Endodermal cell (in vitro differentiated cells): ENCODE measurements around the gene PDZD7. TPM values are rescaled to one million over a fixed set of nuclear protein-coding genes. Genes with fewer than 3 reads are reported as not detected.
A peak's percentile ranks its signal among the peaks of the same experiment; 100 is the strongest.
"Not testable (repeated sequence)": the region's sequence is repeated elsewhere in the genome, so short reads cannot be mapped to it uniquely, and the experiment has no call there.

ENCODE experiments used
- DNase-seq: peaks from one replicate; pipeline ENCODE4 v3.0.0-alpha.2; 2017
- H3K27ac ChIP-seq: 2 replicates; pipeline ENCODE4 v1.5.1; 2013; ENCODE audit warnings: mild to moderate bottlenecking, low read depth, low read length, moderate library complexity
- H3K27me3 ChIP-seq: 2 replicates; pipeline ENCODE4 v1.6.1; 2013; ENCODE audit warnings: mild to moderate bottlenecking, low read length, moderate library complexity; ENCODE audit not compliant: insufficient read depth, control insufficient read depth, poor library complexity, severe bottlenecking
- H3K36me3 ChIP-seq: 2 replicates; pipeline ENCODE4 v1.7.0; 2013; ENCODE audit warnings: mild to moderate bottlenecking, low read length, moderate library complexity; ENCODE audit not compliant: control insufficient read depth, insufficient read depth
- H3K4me1 ChIP-seq: one replicate; pipeline ENCODE4 v1.7.0; 2013; ENCODE audit warnings: low read length; ENCODE audit not compliant: control insufficient read depth, insufficient read depth
- H3K4me3 ChIP-seq: 2 replicates; pipeline ENCODE4 v1.5.1; 2013; ENCODE audit warnings: mild to moderate bottlenecking, low read length, moderate library complexity
- H3K9ac ChIP-seq: 2 replicates; pipeline ENCODE4 v1.6.1; 2013; ENCODE audit warnings: mild to moderate bottlenecking, low read length, moderate library complexity; ENCODE audit not compliant: poor library complexity, severe bottlenecking; ENCODE audit errors: extremely low read depth
- H3K9me3 ChIP-seq: 2 replicates; pipeline ENCODE4 v1.6.1; 2013; ENCODE audit warnings: mild to moderate bottlenecking, low read length, moderate library complexity; ENCODE audit not compliant: control insufficient read depth
- H3K27ac Mint-ChIP-seq: 2 replicates; pipeline ENCODE4 v1.8.0; 2020; ENCODE audit warnings: mixed read lengths
- H3K27me3 Mint-ChIP-seq: 2 replicates; pipeline ENCODE4 v1.8.0; 2021; ENCODE audit warnings: mild to moderate bottlenecking, mixed read lengths; ENCODE audit not compliant: insufficient read depth
- H3K36me3 Mint-ChIP-seq: 2 replicates; pipeline ENCODE4 v1.8.0; 2020; ENCODE audit warnings: low read depth, mixed read lengths
- H3K4me1 Mint-ChIP-seq: 2 replicates; pipeline ENCODE4 v1.8.0; 2020; ENCODE audit warnings: mixed read lengths
- H3K4me3 Mint-ChIP-seq: 2 replicates; pipeline ENCODE4 v1.8.0; 2020; ENCODE audit warnings: mild to moderate bottlenecking, moderate library complexity, mixed read lengths
- H3K9me3 Mint-ChIP-seq: 2 replicates; pipeline ENCODE4 v1.8.0; 2020; ENCODE audit warnings: mild to moderate bottlenecking, mixed read lengths
- CTCF ChIP-seq: fragments of 200-600 bp; sonication (generic); conservative IDR thresholded peaks from 2 replicates; pipeline ENCODE4 v1.5.0; 2021; ENCODE audit warnings: antibody characterized with exemption, mild to moderate bottlenecking
- WGBS, 2 experiments: methylation state at CpG; one replicate each; pipeline versions ENCODE4 v1.1.5 to v1.1.7; 2013; ENCODE audit warnings: missing lambda C conversion rate in 2 of 2, mixed read lengths in 1 of 2; ENCODE audit not compliant: insufficient coverage in 1 of 2, insufficient read length in 1 of 2; 5-methylcytosine and 5-hydroxymethylcytosine counted together
- total RNA-seq, 2 donors: library from RNA; stranded (reverse); fragmentation: NEBNext Ultra II Directional in 1 of 2; extraction: Animal tissue kit (Norgen Biotek cat#: 25700) in 1 of 2; gene quantifications; 2 replicates in 1 of 2; 3 replicates in 1 of 2; pipeline ENCODE4 v1.2.1, GENCODE V29; 2021

Gene PDZD7
- total RNA-seq, 2 donors from 2014 or later: 0.49 to 1.1 TPM

- Mint-ChIP-seq H3K4me3 (no peak overlapping the region), H3K27me3 (peaks cover 90% of the 10 kb centered on the region), H3K27ac (no peak overlapping the region), H3K36me3 (no peaks in the 10 kb centered on the region), H3K4me1 (peaks cover 14% of the 10 kb centered on the region), H3K9me3 (no peaks in the 10 kb centered on the region)
- no peak for DNase-seq
- peaks cover 4% of the 10 kb centered on the region for H3K4me1 ChIP-seq
- no peak overlapping the region for H3K4me3 ChIP-seq
- H3K27ac ChIP-seq: no peak overlapping the region
- H3K27me3 ChIP-seq: peaks cover 98% of the 10 kb centered on the region
- no peak for TF ChIP-seq CTCF
- H3K9ac ChIP-seq: no peak overlapping the region
- WGBS, 2 experiments: 87 to 89% methylated on average over 4 to 7 of the region's 7 CpGs
- no peaks in the 10 kb centered on the region for H3K9me3 ChIP-seq
- no peaks in the 10 kb centered on the region for H3K36me3 ChIP-seq
Observed at GRCh38 chr10:101035314-101035713, 4.4 kb upstream of the PDZD7 start.

- not testable (repeated sequence) for H3K36me3 ChIP-seq, DNase-seq, H3K9ac ChIP-seq, H3K9me3 ChIP-seq, H3K9me3 Mint-ChIP-seq, H3K4me1 ChIP-seq, H3K36me3 Mint-ChIP-seq, H3K4me3 ChIP-seq, H3K27ac ChIP-seq, H3K27ac Mint-ChIP-seq, H3K4me3 Mint-ChIP-seq
- peaks cover 18% of the 10 kb centered on the region for H3K4me1 Mint-ChIP-seq
- 88 to 91% methylated on average over 4 of the region's 4 CpGs for WGBS, 2 experiments
- H3K27me3 ChIP-seq: peaks cover 93% of the 10 kb centered on the region
- H3K27me3 Mint-ChIP-seq: peaks cover 90% of the 10 kb centered on the region
Observed at GRCh38 chr10:101034404-101034803, 3.5 kb upstream of the PDZD7 start.

GRCh38 chr10:101033276-101033675 lies 2.3 kb upstream of the PDZD7 start:
- Histone ChIP-seq H3K4me3 (no peak overlapping the region), H3K4me1 (peaks cover 4% of the 10 kb centered on the region), H3K9me3 (no peaks in the 10 kb centered on the region), H3K9ac (no peak overlapping the region), H3K27ac (no peak overlapping the region), H3K27me3 (peaks cover 81% of the 10 kb centered on the region), H3K36me3 (no peaks in the 10 kb centered on the region)
- no peak overlapping the region for H3K27ac Mint-ChIP-seq
- no peak for DNase-seq
- peaks cover 23% of the 10 kb centered on the region for H3K4me1 Mint-ChIP-seq
- H3K27me3 Mint-ChIP-seq: peaks cover 92% of the 10 kb centered on the region
- H3K9me3 Mint-ChIP-seq: no peaks in the 10 kb centered on the region
- no peak overlapping the region for H3K4me3 Mint-ChIP-seq
- H3K36me3 Mint-ChIP-seq: no peaks in the 10 kb centered on the region
- TF ChIP-seq CTCF: no peak
- 80% methylated on average over 1 of the region's 3 CpGs; no CpG with 5 or more reads in 1 of the 2 experiments for WGBS, 2 experiments

GRCh38 chr10:101032637-101033224 lies 1.8 kb upstream of the PDZD7 start:
- Histone ChIP-seq H3K9me3 (no peaks in the 10 kb centered on the region), H3K4me1 (peaks cover 4% of the 10 kb centered on the region), H3K4me3 (no peak overlapping the region), H3K27ac (no peak overlapping the region), H3K36me3 (no peaks in the 10 kb centered on the region), H3K9ac (no peak overlapping the region), H3K27me3 (peaks cover 76% of the 10 kb centered on the region)
- DNase-seq: no peak
- H3K36me3 Mint-ChIP-seq: no peaks in the 10 kb centered on the region
- H3K4me3 Mint-ChIP-seq: peak overlapping the region; percentile 49
- no peak overlapping the region for H3K27ac Mint-ChIP-seq
- no peak for TF ChIP-seq CTCF
- 42 to 77% methylated on average over 3 to 6 of the region's 6 CpGs for WGBS, 2 experiments
- no peaks in the 10 kb centered on the region for H3K9me3 Mint-ChIP-seq
- H3K4me1 Mint-ChIP-seq: peaks cover 23% of the 10 kb centered on the region
- H3K27me3 Mint-ChIP-seq: peaks cover 91% of the 10 kb centered on the region
